ENCODE results near the gene PIP5K1C. TPM values are rescaled to one million over a fixed set of nuclear protein-coding genes. Genes with fewer than 3 reads are reported as not detected.

PIP5K1C gene
- polyA plus RNA-seq, 1 donor = 23.0 TPM

- no CpG with 5 or more reads among the region's 46 CpGs for WGBS (ENCODE audit: insufficient coverage, low lambda C conversion rate)
- peak within 1 kb of the TSS; percentile 23 for H3K4me3 ChIP-seq (ENCODE audit: low read length)
Measured at GRCh38 chr19:3606690-3607289, 93.5 kb downstream of the PIP5K1C start, which contains the start of gene TBXA2R. TBXA2R (minus strand) TSS chr19:3606875; CDS start chr19:3600634, 6,241 bp downstream.

GRCh38 chr19:3606174-3606689 lies 94.0 kb downstream of the PIP5K1C start:
- Histone ChIP-seq H3K27me3 (ENCODE audit: control insufficient read depth, insufficient read depth, low read length) (peaks cover 29% of the 10 kb centered on the region), H3K4me3 (ENCODE audit: low read length) (peak overlapping the region; percentile 10), H3K36me3 (ENCODE audit: control insufficient read depth, insufficient read depth, low read length) (peaks cover 4% of the 10 kb centered on the region), H3K27ac (ENCODE audit: low read length) (no peak overlapping the region), H3K9me3 (ENCODE audit: control insufficient read depth, low read depth, low read length) (peaks cover 9% of the 10 kb centered on the region), H3K4me1 (ENCODE audit: control insufficient read depth, insufficient read depth, low read length) (peaks cover 11% of the 10 kb centered on the region)
- no CpG with 5 or more reads among the region's 35 CpGs for WGBS (ENCODE audit: insufficient coverage, low lambda C conversion rate)
- no peak for DNase-seq

More at GRCh38 chr19:3606690-3607289, 93.5 kb downstream of the PIP5K1C start, which contains the start of gene TBXA2R:
- DNase-seq = no peak
- Histone ChIP-seq H3K9me3 (ENCODE audit: control insufficient read depth, low read depth, low read length) (peaks cover 15% of the 10 kb centered on the region), H3K27ac (ENCODE audit: low read length) (peak within 1 kb of the TSS; percentile 23), H3K27me3 (ENCODE audit: control insufficient read depth, insufficient read depth, low read length) (peaks cover 29% of the 10 kb centered on the region), H3K4me1 (ENCODE audit: control insufficient read depth, insufficient read depth, low read length) (peaks cover 11% of the 10 kb centered on the region), H3K36me3 (ENCODE audit: control insufficient read depth, insufficient read depth, low read length) (peaks cover 10% of the 10 kb centered on the region)

DNA sequence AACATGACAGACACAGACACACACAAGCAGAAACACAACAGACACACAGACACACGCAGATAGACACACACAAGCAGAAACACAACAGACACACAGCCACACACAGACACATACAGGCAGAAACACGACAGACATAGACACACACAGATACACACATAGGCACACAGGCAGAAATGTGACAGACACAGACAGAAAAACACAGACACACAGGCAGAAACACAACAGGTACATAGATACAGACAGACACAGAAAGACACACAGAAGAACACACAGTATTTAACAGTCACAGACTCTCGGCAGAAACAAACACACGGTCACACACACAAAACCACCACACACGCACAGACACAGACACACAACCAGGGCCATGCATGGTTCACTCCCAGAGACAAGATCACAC lies 94.5 kb downstream of the PIP5K1C start:
- peaks cover 29% of the 10 kb centered on the region for H3K27me3 ChIP-seq (ENCODE audit: control insufficient read depth, insufficient read depth, low read length)
- H3K27ac ChIP-seq (ENCODE audit: low read length) = no peak overlapping the region
- peaks cover 11% of the 10 kb centered on the region for H3K4me1 ChIP-seq (ENCODE audit: control insufficient read depth, insufficient read depth, low read length)
- peaks cover 9% of the 10 kb centered on the region for H3K9me3 ChIP-seq (ENCODE audit: control insufficient read depth, low read depth, low read length)
- H3K4me3 ChIP-seq (ENCODE audit: low read length) = no peak overlapping the region
- no peaks in the 10 kb centered on the region for H3K36me3 ChIP-seq (ENCODE audit: control insufficient read depth, insufficient read depth, low read length)
- DNase-seq = no peak
- no CpG with 5 or more reads among the region's 5 CpGs for WGBS (ENCODE audit: insufficient coverage, low lambda C conversion rate)

DNA sequence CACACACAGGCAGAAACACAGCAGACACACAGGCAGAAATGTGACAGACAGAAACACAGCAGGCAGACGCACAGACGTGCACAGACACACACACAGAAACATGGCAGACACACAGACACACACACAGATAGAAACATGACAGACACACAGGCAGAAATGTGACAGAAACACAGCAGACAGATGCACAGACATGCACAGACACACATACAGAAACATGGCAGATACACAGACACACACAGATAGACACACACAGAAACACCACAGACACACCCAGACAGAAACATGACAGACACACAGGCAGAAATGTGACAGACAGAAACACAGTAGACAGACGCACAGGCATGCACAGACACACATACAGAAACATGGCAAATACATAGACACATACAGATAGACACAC lies 94.9 kb downstream of the PIP5K1C start:
- no CpG with 5 or more reads among the region's 3 CpGs for WGBS (ENCODE audit: insufficient coverage, low lambda C conversion rate)
- H3K4me1 ChIP-seq (ENCODE audit: control insufficient read depth, insufficient read depth, low read length) = peaks cover 11% of the 10 kb centered on the region
- H3K9me3 ChIP-seq (ENCODE audit: control insufficient read depth, low read depth, low read length) = peaks cover 10% of the 10 kb centered on the region
- no peak overlapping the region for H3K4me3 ChIP-seq (ENCODE audit: low read length)
- H3K27me3 ChIP-seq (ENCODE audit: control insufficient read depth, insufficient read depth, low read length) = peaks cover 29% of the 10 kb centered on the region
- no peak for DNase-seq
- H3K27ac ChIP-seq (ENCODE audit: low read length) = no peak overlapping the region
- no peaks in the 10 kb centered on the region for H3K36me3 ChIP-seq (ENCODE audit: control insufficient read depth, insufficient read depth, low read length)

DNA sequence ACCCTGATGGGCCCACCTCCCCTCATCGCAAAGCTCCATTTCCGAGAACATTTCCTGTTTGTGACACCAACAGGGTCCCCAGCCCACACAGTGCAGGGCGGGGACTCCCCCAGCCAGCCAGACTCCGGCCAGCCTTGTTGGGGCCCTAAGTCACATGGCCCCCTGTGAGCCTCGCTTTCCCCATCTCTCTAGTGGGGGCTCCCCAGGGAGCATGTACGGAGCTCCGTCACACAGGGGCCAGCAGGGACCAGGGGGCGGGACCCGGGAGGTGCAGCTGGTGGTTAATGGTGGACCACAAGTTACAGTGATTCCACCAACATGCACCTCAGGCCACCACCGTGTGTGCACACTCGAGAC lies 95.3 kb downstream of the PIP5K1C start:
- H3K27ac ChIP-seq (ENCODE audit: low read length) = no peak overlapping the region

DNA sequence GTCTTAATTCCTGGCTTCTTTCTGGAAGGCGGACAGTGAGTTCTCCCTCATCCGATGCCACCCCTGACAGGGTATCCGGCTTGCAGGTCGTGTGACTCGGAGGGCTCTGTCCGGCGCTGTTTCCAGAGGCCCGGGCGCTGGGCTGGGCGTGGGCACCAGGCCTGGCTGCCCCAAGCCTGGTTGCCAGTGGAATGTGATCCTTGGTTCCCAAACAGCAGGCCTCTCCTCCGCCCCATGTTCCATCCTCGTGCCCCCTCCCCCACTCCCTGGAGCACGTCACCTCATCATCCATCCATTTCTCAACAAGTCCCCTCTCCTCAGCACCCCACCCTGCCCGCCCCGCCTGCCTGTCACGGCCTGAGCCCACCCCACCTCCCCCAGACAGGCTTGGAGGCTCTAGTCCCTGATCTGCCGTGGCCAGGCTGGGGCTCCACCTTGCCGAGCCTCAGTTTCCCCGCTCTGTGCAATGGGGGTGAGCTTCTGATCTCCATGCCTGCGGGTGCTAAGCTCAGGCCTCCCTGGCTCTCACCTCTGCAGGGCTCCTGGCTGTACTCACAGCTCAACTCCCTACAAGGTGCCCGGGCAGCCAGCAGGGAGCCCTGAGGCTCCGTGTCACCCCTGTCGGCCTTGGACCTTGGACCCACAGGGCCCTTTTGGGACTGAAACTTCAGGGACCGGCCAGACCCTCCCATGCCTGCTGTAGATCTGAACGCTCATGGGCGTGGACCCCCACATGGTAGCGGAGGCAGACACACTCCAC lies 95.9 kb downstream of the PIP5K1C start:
- WGBS (ENCODE audit: insufficient coverage, low lambda C conversion rate) = no CpG with 5 or more reads among the region's 27 CpGs
- Histone ChIP-seq H3K4me3 (ENCODE audit: low read length) (no peak overlapping the region), H3K27me3 (ENCODE audit: control insufficient read depth, insufficient read depth, low read length) (peaks cover 29% of the 10 kb centered on the region), H3K27ac (ENCODE audit: low read length) (no peak overlapping the region), H3K36me3 (ENCODE audit: control insufficient read depth, insufficient read depth, low read length) (no peaks in the 10 kb centered on the region), H3K4me1 (ENCODE audit: control insufficient read depth, insufficient read depth, low read length) (peaks cover 11% of the 10 kb centered on the region), H3K9me3 (ENCODE audit: control insufficient read depth, low read depth, low read length) (peaks cover 12% of the 10 kb centered on the region)
- DNase-seq = no peak

More for the DNA sequence above, 95.3 kb downstream of the PIP5K1C start:
- Histone ChIP-seq H3K36me3 (ENCODE audit: control insufficient read depth, insufficient read depth, low read length) (no peaks in the 10 kb centered on the region), H3K4me3 (ENCODE audit: low read length) (no peak overlapping the region), H3K4me1 (ENCODE audit: control insufficient read depth, insufficient read depth, low read length) (peaks cover 11% of the 10 kb centered on the region), H3K9me3 (ENCODE audit: control insufficient read depth, low read depth, low read length) (peaks cover 13% of the 10 kb centered on the region), H3K27me3 (ENCODE audit: control insufficient read depth, insufficient read depth, low read length) (peaks cover 29% of the 10 kb centered on the region)
- no CpG with 5 or more reads among the region's 11 CpGs for WGBS (ENCODE audit: insufficient coverage, low lambda C conversion rate)
- DNase-seq = no peak

DNA sequence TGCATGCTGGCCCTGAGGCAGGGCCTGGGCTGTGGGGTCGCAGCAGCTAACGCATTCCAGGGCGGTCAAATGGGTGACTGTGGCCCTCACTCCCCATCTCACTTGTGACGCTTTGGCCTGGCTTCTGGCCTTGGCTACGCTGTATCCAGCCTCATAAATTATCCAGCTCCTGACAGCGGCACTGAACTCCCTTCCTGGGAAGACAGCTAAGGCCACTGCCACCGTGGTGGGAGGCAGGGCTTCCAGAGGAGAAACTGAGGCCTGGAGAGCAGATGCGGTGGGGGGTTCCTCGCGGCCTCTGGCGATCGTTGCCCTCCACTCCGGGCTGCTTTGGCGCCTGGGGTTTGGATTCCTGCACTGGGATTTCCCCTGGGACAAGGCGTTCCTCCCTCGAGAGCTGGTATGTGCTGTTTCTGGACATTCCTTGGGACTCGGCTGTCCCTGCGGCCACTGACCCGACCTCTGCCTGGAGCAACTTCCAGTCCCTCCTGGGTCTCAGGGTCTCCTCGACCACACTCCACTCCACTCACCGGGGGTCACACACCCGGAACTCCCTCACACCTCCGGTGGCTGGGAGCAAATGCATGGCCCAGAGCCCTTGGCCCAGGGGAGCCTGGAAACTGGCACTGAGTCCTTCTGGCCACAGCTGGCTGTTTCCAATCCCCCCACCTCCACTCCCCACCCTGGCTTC lies 97.0 kb downstream of the PIP5K1C start:
- no CpG with 5 or more reads among the region's 23 CpGs for WGBS (ENCODE audit: insufficient coverage, low lambda C conversion rate)
- DNase-seq = no peak
- peaks cover 11% of the 10 kb centered on the region for H3K4me1 ChIP-seq (ENCODE audit: control insufficient read depth, insufficient read depth, low read length)
- no peak overlapping the region for H3K4me3 ChIP-seq (ENCODE audit: low read length)
- peaks cover 12% of the 10 kb centered on the region for H3K9me3 ChIP-seq (ENCODE audit: control insufficient read depth, low read depth, low read length)
- H3K36me3 ChIP-seq (ENCODE audit: control insufficient read depth, insufficient read depth, low read length) = no peaks in the 10 kb centered on the region
- no peak overlapping the region for H3K27ac ChIP-seq (ENCODE audit: low read length)
- peaks cover 29% of the 10 kb centered on the region for H3K27me3 ChIP-seq (ENCODE audit: control insufficient read depth, insufficient read depth, low read length)

GRCh38 chr19:3601021-3601420 lies 99.2 kb downstream of the PIP5K1C start:
- no peak for DNase-seq
- H3K27ac ChIP-seq (ENCODE audit: low read length) = no peak overlapping the region
- H3K4me1 ChIP-seq (ENCODE audit: control insufficient read depth, insufficient read depth, low read length) = peaks cover 7% of the 10 kb centered on the region
- peaks cover 9% of the 10 kb centered on the region for H3K9me3 ChIP-seq (ENCODE audit: control insufficient read depth, low read depth, low read length)
- no peaks in the 10 kb centered on the region for H3K36me3 ChIP-seq (ENCODE audit: control insufficient read depth, insufficient read depth, low read length)
- no CpG with 5 or more reads among the region's 12 CpGs for WGBS (ENCODE audit: insufficient coverage, low lambda C conversion rate)
- H3K4me3 ChIP-seq (ENCODE audit: low read length) = no peak overlapping the region
- peaks cover 12% of the 10 kb centered on the region for H3K27me3 ChIP-seq (ENCODE audit: control insufficient read depth, insufficient read depth, low read length)

- no CpG with 5 or more reads among the region's 28 CpGs for WGBS (ENCODE audit: insufficient coverage, low lambda C conversion rate)
- no peak for DNase-seq
- peaks cover 3% of the 10 kb centered on the region for H3K27me3 ChIP-seq (ENCODE audit: control insufficient read depth, insufficient read depth, low read length)
- H3K27ac ChIP-seq (ENCODE audit: low read length) = no peak overlapping the region
- no peaks in the 10 kb centered on the region for H3K36me3 ChIP-seq (ENCODE audit: control insufficient read depth, insufficient read depth, low read length)
- H3K9me3 ChIP-seq (ENCODE audit: control insufficient read depth, low read depth, low read length) = peaks cover 8% of the 10 kb centered on the region
- peaks cover 4% of the 10 kb centered on the region for H3K4me1 ChIP-seq (ENCODE audit: control insufficient read depth, insufficient read depth, low read length)
- H3K4me3 ChIP-seq (ENCODE audit: low read length) = no peak overlapping the region
Measured at GRCh38 chr19:3599776-3600187, 100.5 kb downstream of the PIP5K1C start.

DNA sequence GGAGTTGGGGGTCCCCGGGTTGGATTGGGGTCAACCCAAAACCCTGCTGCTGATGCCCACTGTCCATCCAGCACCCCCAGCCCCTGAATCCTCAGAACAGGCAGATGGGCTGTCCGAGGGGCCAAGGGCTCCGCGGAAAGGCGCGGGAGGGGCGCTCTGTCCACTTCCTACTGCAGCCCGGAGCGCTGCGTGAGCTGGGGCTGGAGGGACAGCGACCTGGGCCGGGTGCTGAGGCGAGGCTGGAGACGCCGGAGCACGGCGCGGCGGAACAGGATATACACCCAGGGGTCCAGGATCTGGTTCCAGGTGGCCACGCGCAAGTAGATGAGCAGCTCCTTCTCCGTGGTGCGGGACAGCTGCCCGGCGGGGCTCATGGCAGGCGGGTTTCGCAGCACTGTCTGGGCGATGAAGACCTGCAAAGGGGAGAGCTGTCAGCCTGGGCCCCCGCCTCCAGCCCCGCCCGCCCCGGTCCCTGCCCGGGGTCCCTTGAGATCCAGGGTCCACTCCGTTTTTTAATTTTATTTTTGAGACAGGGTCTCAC lies 104.7 kb downstream of the PIP5K1C start:
- Histone ChIP-seq H3K9me3 (ENCODE audit: control insufficient read depth, low read depth, low read length) (peaks cover 8% of the 10 kb centered on the region), H3K27me3 (ENCODE audit: control insufficient read depth, insufficient read depth, low read length) (peaks cover 3% of the 10 kb centered on the region), H3K27ac (ENCODE audit: low read length) (no peak overlapping the region), H3K36me3 (ENCODE audit: control insufficient read depth, insufficient read depth, low read length) (no peaks in the 10 kb centered on the region), H3K4me1 (ENCODE audit: control insufficient read depth, insufficient read depth, low read length) (no peaks in the 10 kb centered on the region), H3K4me3 (ENCODE audit: low read length) (no peak overlapping the region)
- DNase-seq = no peak
- WGBS (ENCODE audit: insufficient coverage, low lambda C conversion rate) = no CpG with 5 or more reads among the region's 34 CpGs
